Heart left ventricle (tissue), 13 donors: ENCODE data around the gene ANXA9.

Experiments
- CTCF ChIP-seq, 12 donors: fragments of 200-600 bp; sonication (generic) in 4 of 12; IDR thresholded peaks; one replicate each; pipeline versions ENCODE4 v1.5.0 to v1.8.0; 2018 to 2022; ENCODE audit warnings: antibody characterized with exemption in 12 of 12, mild to moderate bottlenecking in 5 of 12
- POLR2A ChIP-seq, 2 donors: fragments of 450-650 bp; IDR thresholded peaks; one replicate each; pipeline ENCODE4 v1.6.1; 2017; ENCODE audit warnings: antibody characterized with exemption in 2 of 2, mild to moderate bottlenecking in 2 of 2, moderate library complexity in 2 of 2
- donor health status: ischemic (EF 13 %, LVEDD 7.1; RV severe dilation, severe dysfunction).
- donor health status: DM: no; HTN: yes; CAD: no.
- donor health status: DM: no; HTN: no; CAD: no.
- donor health status: ischemic (EF 25% LVEDD 6.9; RV normal size, moderate dysfunction).
- donor health status: ischemic (EF 25% LVEDD 5.7; RV mildly dilated, moderate dysfunction).
- donor health status: ischemic (EF 35%, LVEDD 5.7; RV mildly dilated, moderate dysfunction).
- donor health status: nonischemic (EF 11% LVEDD 7.7; RV severe dilation, severe dysfunction).
- donor health status: DM: yes; HTN: yes; CAD: no.
- donor health status: PGD.
- donor health status: ischemic (EF 29% LVEDD 5.4; RV normal size, mild dysfunction).
- donor health status: nonischemic (EF 23%, LVEDD 6.1; RV moderate dilation, normal function).

DNA sequence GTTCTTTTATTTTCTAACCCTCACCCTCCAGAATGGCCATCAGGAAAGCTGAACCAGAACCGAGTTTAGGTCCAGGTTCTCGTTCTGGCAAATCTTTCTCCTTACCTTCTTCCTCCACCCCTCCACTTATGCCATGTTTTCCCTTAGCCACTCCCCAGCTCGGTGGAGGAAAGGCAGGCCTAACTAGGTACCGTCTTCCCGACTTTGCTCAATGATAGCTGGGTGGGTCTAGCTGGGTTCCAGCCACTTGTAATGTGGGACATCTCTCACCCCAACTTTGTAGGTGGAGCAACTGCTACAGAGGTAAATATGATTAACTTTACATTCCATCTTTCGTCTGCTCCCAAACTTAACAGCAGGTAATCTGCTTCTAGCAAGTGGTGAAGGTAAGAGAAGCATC lies 54.9 kb downstream of the ANXA9 start:
- TF ChIP-seq CTCF (IDR thresholded peaks at IDR 0.05) (no peak), POLR2A (IDR thresholded peaks at IDR 0.05) (no peak)
